HG03097 (cell line): ENCODE results near the gene GSTT4.
"Not testable (repeated sequence)": the region's sequence is repeated elsewhere in the genome, so short reads cannot be mapped to it uniquely, and the experiment has no call there.

Experiments
- ATAC-seq: cut with Tn5 transposase; IDR thresholded peaks from one replicate; pipeline ENCODE4 v1.9.1; 2021; ENCODE audit not compliant: unreplicated experiment, low FRiP score

The GSTT4 gene

DNA sequence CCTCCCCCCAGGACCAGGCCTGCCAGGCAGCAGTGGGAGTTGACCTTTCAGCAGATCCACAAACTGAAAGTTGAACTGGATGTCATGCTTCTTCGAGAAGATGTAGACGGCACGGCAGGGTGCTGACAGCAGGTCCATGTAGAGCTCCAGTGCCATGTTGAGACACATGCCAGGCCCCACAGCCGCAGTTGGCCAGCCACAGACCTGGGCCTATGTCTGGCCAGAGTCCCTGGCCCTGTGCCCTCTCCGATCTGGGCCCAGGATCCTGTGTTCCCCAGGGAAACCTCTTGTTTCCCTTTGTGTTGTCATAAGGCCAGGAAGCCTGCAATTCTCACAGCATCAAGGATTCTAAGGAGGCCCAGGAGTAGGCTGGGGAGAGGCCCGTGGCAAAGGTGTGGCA lies at the start of gene GSTT4:
Gene GSTT4, minus strand, starts transcription at position 253 of the 400 bp plus-strand sequence. Its CDS starts 97 bp downstream, at position 156.
- no peak for ATAC-seq

GRCh38 chr22:24054356-24054755 lies 49.1 kb upstream of the GSTT4 start:
- no peak for ATAC-seq

DNA sequence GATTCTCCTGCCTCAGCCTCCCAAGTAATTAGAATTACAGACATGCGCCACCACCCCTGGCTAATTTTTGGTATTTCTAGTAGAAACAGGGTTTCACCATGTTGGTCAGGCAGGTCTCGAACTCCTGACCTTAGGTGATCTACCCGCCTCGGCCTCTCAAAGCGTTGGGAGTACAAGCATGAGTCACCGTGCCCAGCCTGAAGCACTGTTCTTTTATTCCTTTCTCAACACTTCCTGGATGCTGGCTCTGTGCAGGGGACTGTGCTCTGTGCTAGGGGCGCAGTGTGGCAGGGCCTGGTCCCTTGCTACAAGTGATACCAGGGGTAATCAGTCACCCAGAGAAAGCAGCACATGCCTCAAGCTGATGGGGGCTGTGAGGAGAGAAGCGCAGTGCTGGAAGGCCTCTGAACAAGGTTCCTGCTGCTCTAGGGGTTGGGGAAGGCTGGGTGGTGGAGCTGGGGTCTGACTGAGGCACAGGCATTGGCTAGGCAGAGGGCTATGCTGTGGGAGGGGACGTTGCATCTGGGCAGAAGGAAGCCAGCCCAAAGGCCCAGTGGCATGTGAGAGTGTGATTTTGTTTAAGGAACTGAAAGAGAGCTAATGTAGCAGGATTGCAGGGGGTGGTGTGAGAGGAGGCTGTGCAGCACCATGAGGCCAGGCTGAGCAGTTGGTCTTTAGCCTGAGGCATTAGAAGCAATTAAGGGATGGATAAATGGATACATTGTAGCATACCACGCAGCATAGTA lies 48.4 kb upstream of the GSTT4 start:
- ATAC-seq, result no peak

- no peak for ATAC-seq
Measured at GRCh38 chr22:24051568-24051967, 46.3 kb upstream of the GSTT4 start.

DNA sequence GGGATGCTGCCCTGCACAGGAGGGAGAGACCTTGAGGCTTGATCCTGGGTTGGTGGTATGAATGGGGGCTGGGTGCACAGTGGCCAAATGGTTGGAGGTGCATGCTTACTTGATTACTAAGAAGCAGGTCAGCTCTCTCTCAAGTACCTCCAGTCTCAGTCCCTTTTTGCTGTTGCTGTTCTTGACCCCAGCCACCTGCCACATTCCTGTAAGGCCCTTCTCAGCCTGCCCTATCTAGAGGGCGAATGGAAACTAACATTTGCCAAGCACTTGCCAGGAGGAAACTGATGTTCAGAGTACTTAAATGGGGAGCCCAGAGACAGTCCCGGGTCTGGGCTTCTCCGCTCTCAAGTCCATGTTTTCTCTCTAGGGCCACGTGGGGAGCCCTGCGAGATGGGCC lies 45.8 kb upstream of the GSTT4 start:
- ATAC-seq, result no peak

- ATAC-seq, result no peak
Measured at GRCh38 chr22:24049978-24050377, 44.7 kb upstream of the GSTT4 start.

- ATAC-seq, result no peak
Measured at GRCh38 chr22:24049211-24049610, 44.0 kb upstream of the GSTT4 start.

GRCh38 chr22:24046024-24046423 lies 40.8 kb upstream of the GSTT4 start:
- no peak for ATAC-seq

DNA sequence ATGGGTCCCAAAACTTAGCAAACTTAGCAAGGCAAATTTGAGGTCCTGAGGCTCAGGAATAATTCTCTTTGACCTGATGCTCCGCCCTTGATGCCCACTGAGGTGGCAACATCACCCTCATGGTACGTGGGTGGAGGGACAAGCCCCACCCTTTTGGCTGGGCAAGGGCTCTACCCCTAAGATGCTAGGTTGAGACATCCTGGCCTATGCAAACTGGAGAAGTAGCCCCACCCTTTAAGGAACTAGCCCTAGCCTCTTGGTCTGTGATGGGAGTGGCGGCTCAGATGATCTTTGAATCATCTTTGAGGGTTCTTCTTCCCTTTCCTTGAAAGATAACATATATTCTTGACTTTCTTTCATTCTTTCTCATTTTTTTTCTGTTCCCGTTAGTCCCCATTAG lies 38.7 kb upstream of the GSTT4 start:
- no peak for ATAC-seq

- not testable (repeated sequence) for ATAC-seq
Measured at GRCh38 chr22:24043465-24043864, 38.2 kb upstream of the GSTT4 start.

- ATAC-seq, result no peak
Measured at GRCh38 chr22:24040946-24041345, 35.7 kb upstream of the GSTT4 start.

DNA sequence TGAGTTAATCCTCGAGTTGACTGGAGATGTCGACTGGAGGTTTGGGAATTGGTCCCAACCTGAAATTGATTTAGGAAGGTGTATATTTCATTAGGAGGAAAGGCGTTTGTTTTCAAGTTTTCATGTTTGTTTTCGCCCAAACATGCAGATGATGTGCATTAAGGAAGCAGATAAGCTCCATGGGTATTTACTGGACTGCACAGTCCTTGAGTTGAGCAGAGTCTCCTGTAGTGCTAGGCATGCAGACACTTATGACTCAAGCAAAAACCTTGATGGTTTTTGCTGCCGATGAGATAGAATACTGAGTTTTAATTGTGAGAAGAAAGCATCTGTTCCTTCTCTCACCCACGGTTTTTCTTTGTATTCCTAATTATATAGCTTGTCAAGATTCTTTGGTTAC lies 33.8 kb upstream of the GSTT4 start:
- ATAC-seq, result no peak

DNA sequence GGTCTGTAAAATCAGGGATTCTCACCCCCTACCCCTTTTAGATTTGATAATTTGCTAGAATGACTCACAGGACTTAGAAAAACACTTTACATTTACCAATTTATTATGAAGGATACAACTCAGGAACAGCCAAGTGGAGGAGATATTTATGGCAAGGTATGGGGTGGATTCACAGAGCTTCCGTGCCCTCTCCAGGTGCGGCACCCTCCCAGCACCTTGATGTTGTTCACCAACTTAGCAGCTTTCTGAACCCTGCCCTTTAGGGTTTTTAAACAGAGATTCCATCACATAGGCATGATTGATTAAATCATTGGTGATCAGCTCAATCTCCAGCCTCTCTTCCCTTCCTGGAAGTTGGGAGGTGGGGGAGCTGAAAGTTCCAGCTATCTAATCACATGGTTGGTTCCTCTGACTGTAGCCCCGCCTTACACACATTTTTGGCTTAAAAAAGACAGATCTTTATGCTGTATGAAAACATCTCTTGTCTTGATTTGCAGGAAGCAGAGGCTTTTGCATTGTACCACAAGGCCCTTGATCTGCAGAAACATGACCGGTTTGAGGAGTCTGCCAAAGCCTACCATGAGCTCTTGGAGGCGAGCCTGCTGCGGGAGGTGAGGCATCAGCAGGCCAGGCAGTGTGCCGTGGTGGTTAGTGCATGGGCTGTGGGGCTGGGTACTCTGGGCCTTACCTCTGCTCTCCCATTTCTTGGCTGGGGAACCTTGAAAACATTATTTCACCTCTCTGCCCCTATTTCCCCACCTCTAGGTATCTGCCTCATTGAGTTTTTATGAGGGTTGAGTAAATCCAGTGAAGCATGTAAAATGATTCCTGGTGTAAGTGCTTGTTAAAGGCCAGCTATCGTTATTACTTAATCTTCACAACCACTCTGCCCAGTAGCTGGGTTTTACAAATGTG lies 32.9 kb upstream of the GSTT4 start:
- ATAC-seq, result no peak

DNA sequence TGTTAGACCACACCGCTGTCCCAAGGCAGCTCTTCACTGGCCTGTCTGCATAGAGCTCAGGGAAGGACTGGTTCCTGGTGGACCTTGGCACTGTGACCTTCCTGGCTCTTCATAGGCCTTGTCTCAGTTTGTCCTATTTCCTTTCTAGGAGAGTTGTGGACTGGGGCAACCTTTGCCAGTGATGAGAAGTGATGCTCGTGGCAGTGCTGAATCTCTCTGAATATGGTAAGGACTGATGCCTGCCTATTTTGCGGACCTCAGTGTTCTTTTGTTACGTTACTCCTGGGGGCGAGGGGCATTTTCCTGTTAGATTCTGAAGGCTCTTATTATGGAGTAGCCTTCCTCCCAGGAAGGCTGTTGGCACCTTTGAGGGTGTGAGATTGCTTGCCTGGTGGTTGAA lies 30.0 kb upstream of the GSTT4 start:
- no peak for ATAC-seq

DNA sequence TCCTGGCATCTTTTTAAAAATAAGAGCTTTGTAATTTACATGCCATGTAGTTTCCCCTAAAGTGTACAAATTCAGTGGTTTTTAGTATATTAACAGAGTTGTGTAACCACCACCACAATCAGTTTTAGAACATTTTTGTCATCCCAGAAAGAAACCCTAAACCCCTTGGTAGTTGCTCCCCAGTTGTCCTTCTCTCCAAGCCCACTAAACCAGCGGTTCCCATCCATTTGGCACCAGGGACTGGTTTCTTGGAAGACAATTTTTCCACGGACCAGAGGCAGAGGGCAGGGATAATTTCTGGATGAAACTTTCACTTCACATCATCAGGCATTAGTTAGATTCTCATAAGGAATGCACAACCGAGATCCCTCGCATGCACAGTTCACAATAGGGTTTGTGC lies 28.5 kb upstream of the GSTT4 start:
- no peak for ATAC-seq

DNA sequence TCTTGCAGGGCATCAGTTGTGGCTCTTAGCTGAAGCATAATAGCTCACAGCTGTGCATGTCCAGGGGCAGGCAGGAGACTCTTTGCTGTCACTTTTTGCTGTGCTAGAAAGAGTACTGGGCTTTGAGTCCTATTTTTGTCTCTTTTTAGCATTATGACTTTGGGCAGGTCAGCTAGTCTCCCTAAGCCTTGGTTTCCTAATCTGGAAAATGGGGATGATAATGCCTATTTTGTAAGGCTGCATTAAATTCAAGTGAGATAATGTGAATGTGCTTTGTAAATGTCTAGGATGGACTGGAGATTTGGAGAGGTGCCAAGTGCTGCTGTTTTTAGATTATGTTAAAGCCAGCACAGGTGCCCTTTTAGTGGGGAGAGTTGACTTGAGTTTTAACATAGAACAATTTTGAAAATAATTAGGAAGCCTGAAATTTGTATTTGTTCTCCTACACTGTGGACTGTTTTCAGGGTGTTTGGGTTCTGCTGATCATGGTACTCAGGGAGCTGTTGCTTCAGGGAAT lies 25.0 kb upstream of the GSTT4 start:
- no peak for ATAC-seq

- no peak for ATAC-seq
Measured at GRCh38 chr22:24029304-24029703, 24.1 kb upstream of the GSTT4 start.

DNA sequence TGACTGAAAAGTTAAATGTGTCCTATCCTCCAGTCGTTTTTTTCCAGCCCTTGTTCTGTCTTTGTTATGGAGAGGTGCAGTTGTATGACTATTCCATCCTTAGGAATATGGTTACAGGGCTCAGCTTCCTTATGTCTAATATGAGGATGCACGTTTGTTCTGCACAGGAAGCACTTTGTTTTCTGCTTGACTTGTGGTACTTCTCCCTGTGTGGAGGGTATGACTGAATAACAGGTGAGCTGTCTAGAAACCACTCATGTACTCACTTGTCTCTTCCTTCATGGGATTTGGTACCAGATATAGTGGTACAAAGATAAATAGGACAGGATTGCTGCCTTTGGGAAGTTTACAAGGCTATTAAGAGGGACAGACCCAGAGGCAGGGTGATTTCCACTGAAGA lies 23.3 kb upstream of the GSTT4 start:
- ATAC-seq, result no peak

- no peak for ATAC-seq
Measured at GRCh38 chr22:24027991-24028390, 22.7 kb upstream of the GSTT4 start.

DNA sequence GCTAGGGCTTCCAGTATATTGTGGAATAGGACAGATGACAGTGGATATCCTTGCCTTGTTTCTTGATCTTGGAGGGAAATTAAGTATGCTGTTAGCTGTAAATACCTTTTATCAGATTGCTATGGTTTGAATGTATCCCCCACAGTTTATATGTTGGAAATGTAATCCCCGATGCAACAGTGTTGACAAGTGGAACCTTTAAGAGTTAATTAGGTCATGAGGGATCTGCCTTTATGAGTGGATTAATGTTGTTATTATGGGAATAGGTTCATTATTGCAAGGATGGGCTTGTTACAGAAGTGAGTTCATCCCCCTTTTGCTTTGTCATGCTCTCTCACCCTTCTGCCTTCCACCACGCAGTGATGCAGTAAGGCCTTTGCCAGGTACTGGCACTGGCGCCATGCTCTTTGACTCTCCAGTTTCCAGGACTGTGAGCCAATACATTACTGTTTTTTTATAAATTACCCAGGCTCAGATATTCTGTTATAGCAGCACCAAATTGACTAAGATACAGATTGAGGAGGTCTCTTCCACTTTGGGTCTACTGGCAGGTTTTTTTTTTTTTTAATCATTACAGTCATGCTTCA lies 22.2 kb upstream of the GSTT4 start:
- no peak for ATAC-seq

- no peak for ATAC-seq
Measured at GRCh38 chr22:24026733-24027132, 21.5 kb upstream of the GSTT4 start.
